Measurements from ENCODE around the gene DPY19L3. TPM values are rescaled to one million over a fixed set of nuclear protein-coding genes. Genes with fewer than 3 reads are reported as not detected.

Gene DPY19L3
- polyA plus RNA-seq, 1 donor from 2014 or later = 26.7 TPM

DNA sequence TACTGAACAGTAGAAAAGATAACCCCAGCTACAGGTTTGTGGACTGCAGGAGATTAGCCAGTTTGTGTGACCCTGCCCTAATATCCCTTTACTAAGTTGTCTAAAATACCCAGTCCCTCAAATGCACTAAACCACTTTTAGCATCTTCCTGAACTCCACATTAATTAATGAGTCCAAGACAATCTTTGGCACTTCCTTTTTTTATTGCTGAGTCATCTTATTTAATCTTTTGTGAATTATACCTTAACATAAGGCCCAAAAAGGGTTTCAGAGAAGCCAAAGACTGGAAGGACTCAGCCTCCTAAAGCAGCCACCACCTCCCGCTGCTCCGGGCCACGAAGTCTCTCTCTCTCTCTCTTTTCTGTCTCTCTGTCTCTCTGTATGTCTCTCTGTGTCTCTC, 126.7 kb downstream of the DPY19L3 start:
- TF ChIP-seq POLR2AphosphoS5 (IDR thresholded peaks at IDR 0.05) = no peak
- no peak for TF ChIP-seq EP300 (conservative IDR thresholded peaks at IDR 0.05; ENCODE audit: poor library complexity, severe bottlenecking)
- TF ChIP-seq TAF1 (IDR thresholded peaks at IDR 0.05; ENCODE audit: low read depth) = no peak
- no peak for TF ChIP-seq RAD21 (conservative IDR thresholded peaks at IDR 0.05)
- H3K4me3 ChIP-seq (ENCODE audit: low read length) = no peak overlapping the region
- H3K4me2 ChIP-seq (ENCODE audit: low read length) = no peak overlapping the region
- no peak overlapping the region for H2AFZ ChIP-seq (ENCODE audit: low read depth, low read length)
- H3K9me3 ChIP-seq (ENCODE audit: low read length) = no peaks in the 10 kb centered on the region
- H3K27me3 ChIP-seq (ENCODE audit: insufficient read depth, low read depth, low read length) = no peaks in the 10 kb centered on the region
- H3F3A ChIP-seq (ENCODE audit: insufficient read depth, low read length, poor library complexity, severe bottlenecking) = no peaks in the 10 kb centered on the region
- no peaks in the 10 kb centered on the region for H4K20me1 ChIP-seq (ENCODE audit: insufficient read depth)
- H3K36me3 ChIP-seq (ENCODE audit: insufficient read depth, low read length) = no peaks in the 10 kb centered on the region
- H3K9ac ChIP-seq (ENCODE audit: low read length) = no peak overlapping the region
- no peaks in the 10 kb centered on the region for H3K9me2 ChIP-seq (ENCODE audit: insufficient read depth, low read length)
- no peak overlapping the region for H3K27ac ChIP-seq (ENCODE audit: low read length)
- H3K79me2 ChIP-seq (replicated peaks; ENCODE audit: insufficient read depth, low read length) = no peaks in the 10 kb centered on the region

Other genes starting within 250 kb of the DPY19L3 start
- 9.9 and 12.4 TPM in 2 replicates for gene ZNF507, start 60.2 kb upstream of the DPY19L3 start, polyA plus RNA-seq
- 183 and 189 TPM in 2 replicates for gene PDCD5, start 175.4 kb downstream of the DPY19L3 start, polyA plus RNA-seq

Measured in neural cell (in vitro differentiated cells).